Measurements from ENCODE around the gene FBXL7. TPM values are rescaled to one million over a fixed set of nuclear protein-coding genes. Genes with fewer than 3 reads are reported as not detected.

The FBXL7 gene
- total RNA-seq, 6 experiments from 2014 or later: 0.81 to 1.9 (median 1.3) TPM

GRCh38 chr5:15640116-15640515, 140.1 kb downstream of the FBXL7 start:
- DNase-seq (no peak), ATAC-seq (no peak)
- Histone ChIP-seq H3K36me3 (no peaks in the 10 kb centered on the region), H3K27me3 (no peaks in the 10 kb centered on the region), H3K9me3 (no peaks in the 10 kb centered on the region), H3K4me3 (no peak overlapping the region), H3K27ac (no peak overlapping the region), H3K4me1 (no peaks in the 10 kb centered on the region)
- WGBS (ENCODE audit: insufficient coverage, low coverage, low lambda C conversion rate, missing lambda C conversion rate): 79% methylated on average over 5 of the region's 5 CpGs
- TF ChIP-seq POLR2A (IDR thresholded peaks at IDR 0.05) (no peak), CTCF (IDR thresholded peaks at IDR 0.05) (no peak)
- intact Hi-C loops (cut with DNase I): no loop called here

GRCh38 chr5:15643731-15644130, 143.8 kb downstream of the FBXL7 start:
- TF ChIP-seq POLR2A (IDR thresholded peaks at IDR 0.05) (no peak), CTCF (IDR thresholded peaks at IDR 0.05) (no peak)

GRCh38 chr5:15645381-15646160, 145.6 kb downstream of the FBXL7 start:
- WGBS (ENCODE audit: insufficient coverage, low coverage, low lambda C conversion rate, missing lambda C conversion rate): 43% methylated on average over 7 of the region's 7 CpGs
- no peak for TF ChIP-seq CTCF (IDR thresholded peaks at IDR 0.05)
- no peak for TF ChIP-seq POLR2A (IDR thresholded peaks at IDR 0.05)
- H3K27me3 ChIP-seq: no peaks in the 10 kb centered on the region
- no peaks in the 10 kb centered on the region for H3K9me3 ChIP-seq
- no peak overlapping the region for H3K27ac ChIP-seq
- DNase-seq (no peak), ATAC-seq (no peak)
- H3K36me3 ChIP-seq: no peaks in the 10 kb centered on the region
- intact Hi-C loops (cut with DNase I): no loop called here
- H3K4me3 ChIP-seq: no peak overlapping the region
- H3K4me1 ChIP-seq: no peaks in the 10 kb centered on the region

More at GRCh38 chr5:15643731-15644130, 143.8 kb downstream of the FBXL7 start:
- 44% methylated on average over 3 of the region's 3 CpGs for WGBS (ENCODE audit: insufficient coverage, low coverage, low lambda C conversion rate, missing lambda C conversion rate)
- Histone ChIP-seq H3K27ac (no peak overlapping the region), H3K36me3 (no peaks in the 10 kb centered on the region), H3K4me3 (no peak overlapping the region), H3K4me1 (no peaks in the 10 kb centered on the region), H3K27me3 (no peaks in the 10 kb centered on the region), H3K9me3 (no peaks in the 10 kb centered on the region)
- ATAC-seq (no peak), DNase-seq (no peak)
- intact Hi-C loops (cut with DNase I): no loop called here

- intact Hi-C loops (cut with DNase I): no loop called here
- no peaks in the 10 kb centered on the region for H3K9me3 ChIP-seq
- TF ChIP-seq CTCF (IDR thresholded peaks at IDR 0.05) (no peak), POLR2A (IDR thresholded peaks at IDR 0.05) (no peak)
- H3K4me1 ChIP-seq: no peaks in the 10 kb centered on the region
- WGBS (ENCODE audit: insufficient coverage, low coverage, low lambda C conversion rate, missing lambda C conversion rate): 44% methylated on average over 4 of the region's 4 CpGs
- ATAC-seq (no peak), DNase-seq (no peak)
- H3K27me3 ChIP-seq: no peaks in the 10 kb centered on the region
- H3K36me3 ChIP-seq: no peaks in the 10 kb centered on the region
- no peak overlapping the region for H3K27ac ChIP-seq
- no peak overlapping the region for H3K4me3 ChIP-seq
Observed at GRCh38 chr5:15646371-15646770, 146.4 kb downstream of the FBXL7 start.

Measured in right lobe of liver (tissue), 6 donors.